HL-60 (cell line): ENCODE measurements around the gene NFATC4.

Source experiments
- GABPA ChIP-seq: IDR thresholded peaks from 2 replicates; pipeline ENCODE4 v1.6.1; 2012; ENCODE audit warnings: low read depth
- POLR2AphosphoS5 ChIP-seq: IDR thresholded peaks from 2 replicates; pipeline ENCODE4 v1.6.1; 2012; ENCODE audit warnings: low read depth
- SPI1 ChIP-seq: IDR thresholded peaks from 2 replicates; pipeline ENCODE4 v1.6.1; 2012; ENCODE audit warnings: low read depth, mild to moderate bottlenecking, borderline replicate concordance
- TF ChIP-seq, protein P1 (sequence below): IDR thresholded peaks from one replicate; pipeline ENCODE4 v1.5.1; 2011; ENCODE audit warnings: low read length, control low read depth, inconsistent platforms; ENCODE audit not compliant: insufficient read depth
- TF ChIP-seq, protein P2 (sequence below): IDR thresholded peaks from 2 replicates; pipeline ENCODE4 v1.6.1; 2012; ENCODE audit warnings: low read depth; ENCODE audit not compliant: insufficient replicate concordance

DNA sequence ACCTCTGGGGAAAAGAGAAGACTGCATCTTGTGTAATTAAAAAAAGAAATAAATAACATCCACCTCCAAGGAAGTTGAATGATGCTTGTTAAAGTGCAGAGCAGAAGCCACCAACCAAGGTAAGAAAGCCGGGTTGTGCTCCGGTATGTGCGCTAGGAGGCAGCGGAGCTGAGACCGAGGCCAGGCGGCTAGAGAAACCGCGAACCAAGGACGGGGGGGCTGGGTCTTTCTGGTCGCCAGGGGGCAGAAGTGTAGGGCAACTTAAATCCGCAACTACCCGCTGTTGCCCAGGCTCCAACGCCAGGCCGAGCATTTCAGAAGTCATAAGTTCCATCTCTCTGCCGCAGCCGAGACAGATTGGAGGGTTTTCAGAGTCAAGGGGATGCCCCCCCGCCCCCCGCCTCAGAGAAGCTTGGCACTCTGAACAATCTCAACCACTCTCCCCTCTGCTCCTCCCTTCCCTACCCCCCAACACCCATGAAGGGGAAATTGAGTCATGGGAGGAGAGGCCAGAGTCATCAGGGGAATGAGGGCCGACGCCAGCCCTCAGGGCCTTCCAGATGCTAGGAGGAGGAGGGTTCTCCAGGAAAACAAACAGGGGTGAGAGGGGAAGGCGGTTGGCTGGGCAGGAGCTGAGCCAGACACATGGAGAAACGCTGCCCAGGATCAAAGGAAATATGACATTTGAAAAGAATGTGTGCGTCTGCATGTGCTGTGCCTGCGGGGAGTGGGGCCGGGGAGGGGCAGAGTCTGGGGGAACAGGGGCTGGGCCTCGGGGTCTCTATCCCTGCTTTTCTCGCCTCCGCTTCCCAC lies 2.2 kb upstream of the NFATC4 start:
- TF ChIP-seq, protein P1, sequence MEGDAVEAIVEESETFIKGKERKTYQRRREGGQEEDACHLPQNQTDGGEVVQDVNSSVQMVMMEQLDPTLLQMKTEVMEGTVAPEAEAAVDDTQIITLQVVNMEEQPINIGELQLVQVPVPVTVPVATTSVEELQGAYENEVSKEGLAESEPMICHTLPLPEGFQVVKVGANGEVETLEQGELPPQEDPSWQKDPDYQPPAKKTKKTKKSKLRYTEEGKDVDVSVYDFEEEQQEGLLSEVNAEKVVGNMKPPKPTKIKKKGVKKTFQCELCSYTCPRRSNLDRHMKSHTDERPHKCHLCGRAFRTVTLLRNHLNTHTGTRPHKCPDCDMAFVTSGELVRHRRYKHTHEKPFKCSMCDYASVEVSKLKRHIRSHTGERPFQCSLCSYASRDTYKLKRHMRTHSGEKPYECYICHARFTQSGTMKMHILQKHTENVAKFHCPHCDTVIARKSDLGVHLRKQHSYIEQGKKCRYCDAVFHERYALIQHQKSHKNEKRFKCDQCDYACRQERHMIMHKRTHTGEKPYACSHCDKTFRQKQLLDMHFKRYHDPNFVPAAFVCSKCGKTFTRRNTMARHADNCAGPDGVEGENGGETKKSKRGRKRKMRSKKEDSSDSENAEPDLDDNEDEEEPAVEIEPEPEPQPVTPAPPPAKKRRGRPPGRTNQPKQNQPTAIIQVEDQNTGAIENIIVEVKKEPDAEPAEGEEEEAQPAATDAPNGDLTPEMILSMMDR, result peak; percentile 61
- no peak for TF ChIP-seq POLR2AphosphoS5
- TF ChIP-seq, protein P2, sequence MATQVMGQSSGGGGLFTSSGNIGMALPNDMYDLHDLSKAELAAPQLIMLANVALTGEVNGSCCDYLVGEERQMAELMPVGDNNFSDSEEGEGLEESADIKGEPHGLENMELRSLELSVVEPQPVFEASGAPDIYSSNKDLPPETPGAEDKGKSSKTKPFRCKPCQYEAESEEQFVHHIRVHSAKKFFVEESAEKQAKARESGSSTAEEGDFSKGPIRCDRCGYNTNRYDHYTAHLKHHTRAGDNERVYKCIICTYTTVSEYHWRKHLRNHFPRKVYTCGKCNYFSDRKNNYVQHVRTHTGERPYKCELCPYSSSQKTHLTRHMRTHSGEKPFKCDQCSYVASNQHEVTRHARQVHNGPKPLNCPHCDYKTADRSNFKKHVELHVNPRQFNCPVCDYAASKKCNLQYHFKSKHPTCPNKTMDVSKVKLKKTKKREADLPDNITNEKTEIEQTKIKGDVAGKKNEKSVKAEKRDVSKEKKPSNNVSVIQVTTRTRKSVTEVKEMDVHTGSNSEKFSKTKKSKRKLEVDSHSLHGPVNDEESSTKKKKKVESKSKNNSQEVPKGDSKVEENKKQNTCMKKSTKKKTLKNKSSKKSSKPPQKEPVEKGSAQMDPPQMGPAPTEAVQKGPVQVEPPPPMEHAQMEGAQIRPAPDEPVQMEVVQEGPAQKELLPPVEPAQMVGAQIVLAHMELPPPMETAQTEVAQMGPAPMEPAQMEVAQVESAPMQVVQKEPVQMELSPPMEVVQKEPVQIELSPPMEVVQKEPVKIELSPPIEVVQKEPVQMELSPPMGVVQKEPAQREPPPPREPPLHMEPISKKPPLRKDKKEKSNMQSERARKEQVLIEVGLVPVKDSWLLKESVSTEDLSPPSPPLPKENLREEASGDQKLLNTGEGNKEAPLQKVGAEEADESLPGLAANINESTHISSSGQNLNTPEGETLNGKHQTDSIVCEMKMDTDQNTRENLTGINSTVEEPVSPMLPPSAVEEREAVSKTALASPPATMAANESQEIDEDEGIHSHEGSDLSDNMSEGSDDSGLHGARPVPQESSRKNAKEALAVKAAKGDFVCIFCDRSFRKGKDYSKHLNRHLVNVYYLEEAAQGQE, result no peak
- TF ChIP-seq SPI1, result no peak
- no peak for TF ChIP-seq GABPA
